Measurements from ENCODE around the gene SLC9B2. TPM values are rescaled to one million over a fixed set of nuclear protein-coding genes. Genes with fewer than 3 reads are reported as not detected.
"Not testable (repeated sequence)": the region's sequence is repeated elsewhere in the genome, so short reads cannot be mapped to it uniquely, and the experiment has no call there.

Gene SLC9B2
- total and polyA plus RNA-seq, 7 donors, result 2.7 to 8.6 (median 4.2) TPM

DNA sequence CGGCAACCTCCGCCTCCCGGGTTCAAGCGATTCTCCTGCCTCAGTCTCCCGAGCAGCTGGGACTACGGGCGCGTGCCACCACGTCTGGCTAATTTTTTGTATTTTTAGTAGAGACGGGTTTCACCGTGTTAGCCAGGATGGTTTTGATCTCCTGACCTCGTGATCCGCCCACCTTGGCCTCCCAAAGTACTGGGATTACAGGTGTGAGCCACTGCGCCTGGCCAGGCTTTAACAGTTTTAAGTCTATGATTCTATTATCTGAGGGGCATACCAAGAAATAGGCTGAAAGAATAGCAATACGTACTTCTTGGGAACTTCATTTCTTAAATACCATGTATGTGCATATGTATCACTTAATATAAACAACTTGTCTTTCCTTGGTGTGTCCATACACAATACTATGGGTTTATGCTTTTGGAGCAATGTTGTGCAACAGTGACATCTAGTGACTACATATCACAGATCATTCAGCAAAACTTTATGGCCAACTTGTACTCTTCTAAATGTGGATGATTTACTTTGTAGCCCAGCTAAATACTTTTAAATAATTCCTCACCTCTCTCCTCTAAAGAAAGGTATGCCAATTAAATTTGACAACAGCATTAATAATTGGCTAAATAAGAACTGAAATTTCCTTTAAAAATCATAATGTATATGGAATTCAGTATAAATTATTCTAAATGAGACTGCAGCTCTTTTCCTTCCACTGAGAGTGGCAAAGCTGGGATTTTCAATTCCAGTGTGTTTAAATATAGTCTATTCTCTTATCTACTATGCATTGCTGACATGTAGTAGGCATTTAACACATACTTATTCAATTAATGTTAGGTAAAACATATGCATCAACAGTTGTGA, 67.5 kb downstream of the SLC9B2 start:
- H3K36me3 ChIP-seq (ENCODE audit: insufficient read depth in 1 of 2, low read depth in 1 of 2), result no peaks in the 10 kb centered on the region
- ATAC-seq, result peak; percentile 77 to 92 (median 82)
- DNase-seq, result no peak
- WGBS, 3 donors, result 76 to 79% (median 76%) methylated on average over 15 of the region's 15 CpGs
- intact Hi-C loops (cut with DNase I), result loop anchor here in 1 of 2 donors (5.0 kb wide), 1 partner anchor 562 kb away; no protein-coding TSS in a partner anchor
- H3K4me3 ChIP-seq, result no peak overlapping the region
- H3K27ac ChIP-seq, result no peak overlapping the region
- H3K9me3 ChIP-seq, result no peaks in the 10 kb centered on the region
- TF ChIP-seq, protein P1, sequence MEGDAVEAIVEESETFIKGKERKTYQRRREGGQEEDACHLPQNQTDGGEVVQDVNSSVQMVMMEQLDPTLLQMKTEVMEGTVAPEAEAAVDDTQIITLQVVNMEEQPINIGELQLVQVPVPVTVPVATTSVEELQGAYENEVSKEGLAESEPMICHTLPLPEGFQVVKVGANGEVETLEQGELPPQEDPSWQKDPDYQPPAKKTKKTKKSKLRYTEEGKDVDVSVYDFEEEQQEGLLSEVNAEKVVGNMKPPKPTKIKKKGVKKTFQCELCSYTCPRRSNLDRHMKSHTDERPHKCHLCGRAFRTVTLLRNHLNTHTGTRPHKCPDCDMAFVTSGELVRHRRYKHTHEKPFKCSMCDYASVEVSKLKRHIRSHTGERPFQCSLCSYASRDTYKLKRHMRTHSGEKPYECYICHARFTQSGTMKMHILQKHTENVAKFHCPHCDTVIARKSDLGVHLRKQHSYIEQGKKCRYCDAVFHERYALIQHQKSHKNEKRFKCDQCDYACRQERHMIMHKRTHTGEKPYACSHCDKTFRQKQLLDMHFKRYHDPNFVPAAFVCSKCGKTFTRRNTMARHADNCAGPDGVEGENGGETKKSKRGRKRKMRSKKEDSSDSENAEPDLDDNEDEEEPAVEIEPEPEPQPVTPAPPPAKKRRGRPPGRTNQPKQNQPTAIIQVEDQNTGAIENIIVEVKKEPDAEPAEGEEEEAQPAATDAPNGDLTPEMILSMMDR (IDR thresholded peaks at IDR 0.05), result peak; percentile 78
- peaks cover 14% of the 10 kb centered on the region for H3K4me1 ChIP-seq
- H3K27me3 ChIP-seq (ENCODE audit: insufficient read depth in 3 of 3, low read length in 2 of 3), result no peaks in the 10 kb centered on the region

DNA sequence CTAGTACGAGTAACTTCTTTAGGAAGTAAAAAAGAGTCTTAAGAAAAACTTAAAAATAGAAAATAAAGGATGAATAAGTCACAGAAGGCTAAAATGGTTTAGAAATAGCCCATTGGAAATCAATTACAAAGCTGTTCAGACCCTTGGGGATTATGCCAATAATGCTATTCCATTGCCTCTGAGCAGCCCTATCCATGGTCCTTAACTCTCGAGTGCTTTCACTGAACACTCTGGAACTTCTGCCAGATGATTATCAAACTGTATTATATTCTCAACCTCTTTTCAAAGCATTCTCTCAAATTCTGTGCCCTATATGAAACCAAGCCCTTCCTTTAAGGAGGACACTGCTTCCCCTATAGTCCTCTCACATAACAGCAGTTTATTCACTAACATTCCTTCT, 74.0 kb downstream of the SLC9B2 start:
- H3K4me1 ChIP-seq, result no peaks in the 10 kb centered on the region
- TF ChIP-seq, protein P1 (IDR thresholded peaks at IDR 0.05), result no peak
- ATAC-seq, result no peak
- intact Hi-C loops (cut with DNase I), result loop anchor here in 1 of 2 donors (2.0 kb wide), 1 partner anchor 380 kb away; no protein-coding TSS in a partner anchor
- no peaks in the 10 kb centered on the region for H3K36me3 ChIP-seq (ENCODE audit: insufficient read depth in 1 of 2, low read depth in 1 of 2)
- no peak for DNase-seq
- no peak overlapping the region for H3K27ac ChIP-seq
- no peaks in the 10 kb centered on the region for H3K9me3 ChIP-seq
- no peaks in the 10 kb centered on the region for H3K27me3 ChIP-seq (ENCODE audit: insufficient read depth in 3 of 3, low read length in 2 of 3)
- 60 to 68% (median 66%) methylated on average over 2 of the region's 2 CpGs for WGBS, 3 donors
- H3K4me3 ChIP-seq, result no peak overlapping the region

DNA sequence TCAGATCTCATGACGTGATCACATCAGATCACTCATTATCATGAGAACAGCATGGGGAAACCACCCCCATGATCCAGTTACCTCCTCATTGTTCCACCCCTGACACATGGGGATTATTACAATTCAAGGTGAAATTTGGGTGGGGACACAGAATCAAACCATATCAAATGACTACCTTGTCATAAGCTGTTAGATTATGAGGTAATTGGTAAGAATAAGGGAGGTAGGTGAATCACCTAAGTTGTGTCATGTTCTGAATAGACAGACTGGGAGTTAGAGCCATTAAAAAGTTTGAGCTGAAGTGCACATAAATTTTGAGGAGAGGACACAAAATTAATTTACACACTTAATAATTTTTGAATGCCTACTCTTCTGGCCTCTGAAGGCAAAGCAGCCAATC, 81.8 kb downstream of the SLC9B2 start:
- H3K27ac ChIP-seq, result no peak overlapping the region
- no peaks in the 10 kb centered on the region for H3K36me3 ChIP-seq (ENCODE audit: insufficient read depth in 1 of 2, low read depth in 1 of 2)
- TF ChIP-seq, protein P1 (IDR thresholded peaks at IDR 0.05), result no peak
- H3K4me3 ChIP-seq, result no peak overlapping the region
- ATAC-seq (no peak), DNase-seq (no peak)
- no peaks in the 10 kb centered on the region for H3K4me1 ChIP-seq
- intact Hi-C loops (cut with DNase I), result no loop called here
- WGBS, 3 donors, result 86 to 90% (median 89%) methylated on average over 1 of the region's 1 CpG
- H3K9me3 ChIP-seq, result no peaks in the 10 kb centered on the region
- no peaks in the 10 kb centered on the region for H3K27me3 ChIP-seq (ENCODE audit: insufficient read depth in 3 of 3, low read length in 2 of 3)

DNA sequence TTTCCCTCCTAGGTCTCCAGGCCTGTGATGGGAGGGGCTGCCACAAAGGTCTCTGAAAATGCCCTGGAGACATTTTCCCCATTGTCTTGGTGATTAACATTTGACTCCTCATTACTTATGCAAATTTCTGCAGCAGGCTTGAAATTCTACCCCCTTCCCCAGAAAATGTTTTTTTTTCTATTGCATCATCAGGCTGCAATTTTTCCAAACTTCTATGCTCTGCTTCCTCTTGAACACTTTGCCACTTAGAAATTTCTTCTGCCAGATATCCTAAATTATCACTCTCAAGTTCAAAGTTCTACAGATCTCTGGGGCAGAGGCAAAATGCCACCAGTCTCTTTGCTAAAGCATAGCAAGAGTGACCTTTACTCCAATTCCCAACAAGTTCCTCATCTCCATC, 82.6 kb downstream of the SLC9B2 start:
- H3K36me3 ChIP-seq (ENCODE audit: insufficient read depth in 1 of 2, low read depth in 1 of 2); ATAC-seq; intact Hi-C loops (cut with DNase I); H3K4me1 ChIP-seq; DNase-seq; H3K9me3 ChIP-seq; H3K27ac ChIP-seq; H3K27me3 ChIP-seq (ENCODE audit: insufficient read depth in 3 of 3, low read length in 2 of 3); H3K4me3 ChIP-seq: not testable (repeated sequence)

DNA sequence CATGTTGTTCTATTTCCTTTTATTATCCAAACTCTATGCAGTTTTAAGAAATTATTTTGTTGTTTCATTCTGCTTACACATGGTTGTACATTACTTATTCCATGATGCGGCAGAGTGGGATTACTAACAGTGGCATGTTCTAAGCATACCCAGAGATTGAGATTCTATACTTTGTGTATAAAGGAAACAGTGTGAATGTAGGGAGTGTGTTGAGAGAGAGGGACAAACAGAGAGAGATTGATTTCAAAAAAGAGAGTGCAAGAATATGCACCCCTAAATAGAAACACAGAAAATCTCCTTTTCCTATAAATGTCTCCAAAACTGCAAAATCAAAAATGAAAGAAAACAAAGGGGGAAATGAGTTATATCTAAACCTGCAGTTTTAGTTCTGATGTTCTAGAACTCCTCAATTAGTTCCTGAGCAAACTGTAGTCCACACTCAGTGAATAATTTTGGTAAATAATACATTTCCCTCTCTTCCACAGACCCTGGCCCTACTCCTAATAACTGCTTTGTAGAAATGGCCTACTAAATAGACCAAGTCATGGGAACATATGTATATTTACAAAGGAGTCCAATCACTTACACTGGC, 88.0 kb downstream of the SLC9B2 start:
- DNase-seq, result no peak
- no peaks in the 10 kb centered on the region for H3K27me3 ChIP-seq (ENCODE audit: insufficient read depth in 3 of 3, low read length in 2 of 3)
- H3K4me3 ChIP-seq, result no peak overlapping the region
- H3K27ac ChIP-seq, result no peak overlapping the region
- TF ChIP-seq, protein P1 (IDR thresholded peaks at IDR 0.05), result no peak
- intact Hi-C loops (cut with DNase I), result no loop called here
- no peaks in the 10 kb centered on the region for H3K9me3 ChIP-seq
- no peaks in the 10 kb centered on the region for H3K36me3 ChIP-seq (ENCODE audit: insufficient read depth in 1 of 2, low read depth in 1 of 2)
- no peak for ATAC-seq
- no peaks in the 10 kb centered on the region for H3K4me1 ChIP-seq
- 95 to 100% (median 98%) methylated on average over 1 of the region's 1 CpG for WGBS, 3 donors

All from psoas muscle (tissue), 8 donors.